GM19239 (cell line): ENCODE data around the gene NUP107.

ENCODE experiments used
- DNase-seq: peaks from one replicate; pipeline ENCODE4 v3.0.0; 2011; ENCODE audit warnings: low spot score; ENCODE audit not compliant: insufficient read length
- FAIRE-seq: peaks from 2 replicates; lab custom pipeline; 2011; peaks lifted over from hg19 to GRCh38; lab: Jason Lieb, UNC

NUP107 gene

GRCh38 chr12:68727776-68728175 is 41.0 kb downstream of the NUP107 start:
- FAIRE-seq (no peak), DNase-seq (no peak)

DNA sequence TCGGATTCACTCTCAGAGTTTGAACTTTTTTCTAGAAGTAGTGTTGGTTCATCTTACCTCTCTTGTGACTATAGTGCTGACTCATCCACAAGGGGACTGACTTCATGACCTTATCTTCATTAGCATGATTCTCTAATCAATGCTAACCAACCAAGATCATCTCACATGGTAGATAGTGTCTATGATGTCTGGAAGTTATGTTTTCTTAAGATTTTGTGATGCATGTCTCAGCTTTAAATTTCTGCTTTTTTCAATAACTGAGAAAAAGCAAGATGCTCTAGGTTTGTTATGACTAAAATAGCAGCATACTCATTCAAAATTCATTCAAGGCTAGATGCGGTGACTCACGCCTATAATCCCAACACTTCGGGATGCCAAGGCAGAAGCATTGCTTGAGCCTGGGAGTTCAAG is 46.9 kb downstream of the NUP107 start:
- no peak for DNase-seq
- FAIRE-seq, result no peak

DNA sequence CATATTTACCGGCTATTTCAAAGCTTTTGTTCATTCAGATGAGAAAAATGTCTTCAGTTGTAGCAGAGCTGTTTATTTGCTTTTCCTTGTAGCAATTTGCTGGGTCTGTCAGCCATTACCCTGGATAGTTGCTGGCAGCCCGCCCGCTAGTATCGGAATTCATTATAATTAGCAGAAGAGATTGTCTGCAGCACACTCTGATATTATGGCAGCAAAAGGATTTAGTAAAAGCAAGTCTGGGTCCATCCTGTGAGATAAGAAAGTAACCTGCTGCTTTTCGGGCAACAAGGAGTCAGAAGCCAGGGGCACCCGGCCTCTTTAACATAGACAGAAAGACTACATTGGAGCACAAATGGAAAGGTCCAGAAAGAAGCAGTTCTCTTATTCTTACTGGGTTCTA is 53.1 kb downstream of the NUP107 start:
- FAIRE-seq (no peak), DNase-seq (no peak)

- FAIRE-seq (no peak), DNase-seq (no peak)
Measured at GRCh38 chr12:68743356-68743755, 56.6 kb downstream of the NUP107 start.

GRCh38 chr12:68745376-68745903 is 58.7 kb downstream of the NUP107 start:
- DNase-seq, result no peak
- FAIRE-seq, result no peak

- FAIRE-seq, result peak; percentile 92
Measured at GRCh38 chr12:68745904-68746571, 59.3 kb downstream of the NUP107 start, which contains the start of gene SLC35E3. SLC35E3 (plus strand) TSS chr12:68746176; CDS start chr12:68746378, 202 bp downstream.

DNA sequence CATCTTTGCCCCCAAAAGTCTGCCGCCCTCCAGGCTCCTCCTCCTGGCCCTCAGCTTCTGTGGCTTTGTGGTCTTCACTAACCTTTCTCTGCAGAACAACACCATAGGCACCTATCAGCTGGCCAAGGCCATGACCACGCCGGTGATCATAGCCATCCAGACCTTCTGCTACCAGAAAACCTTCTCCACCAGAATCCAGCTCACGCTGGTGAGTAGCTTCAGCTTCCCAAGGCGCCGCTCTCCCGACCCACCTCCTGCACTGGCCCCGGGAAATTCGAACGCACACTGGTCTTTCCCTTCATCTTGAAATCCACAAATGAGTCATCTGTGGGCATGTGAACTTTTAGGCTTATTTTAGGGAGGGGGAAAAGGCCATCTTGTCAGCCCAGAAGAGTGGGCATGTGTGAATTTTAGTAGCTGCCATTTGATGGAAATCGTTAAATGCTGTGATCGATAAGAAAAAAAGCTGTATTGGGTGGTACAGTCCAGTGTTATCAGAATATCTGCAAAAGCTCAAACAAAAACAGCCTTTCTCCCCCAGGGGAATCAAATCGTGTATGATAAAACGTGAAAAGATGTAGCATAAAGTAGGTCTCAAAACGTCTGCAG is 59.9 kb downstream of the NUP107 start:
- DNase-seq (peak; percentile 20), FAIRE-seq (peak; percentile 11)

More at GRCh38 chr12:68745904-68746571, 59.3 kb downstream of the NUP107 start, which contains the start of gene SLC35E3:
- peak; percentile 91 for DNase-seq

GRCh38 chr12:68749443-68749842 is 62.7 kb downstream of the NUP107 start:
- DNase-seq, result no peak
- FAIRE-seq, result no peak

GRCh38 chr12:68749861-68750260 is 63.1 kb downstream of the NUP107 start:
- FAIRE-seq (no peak), DNase-seq (no peak)

GRCh38 chr12:68750506-68750905 is 63.7 kb downstream of the NUP107 start:
- DNase-seq (no peak), FAIRE-seq (no peak)

- FAIRE-seq (no peak), DNase-seq (no peak)
Measured at GRCh38 chr12:68755536-68756243, 68.9 kb downstream of the NUP107 start.

DNA sequence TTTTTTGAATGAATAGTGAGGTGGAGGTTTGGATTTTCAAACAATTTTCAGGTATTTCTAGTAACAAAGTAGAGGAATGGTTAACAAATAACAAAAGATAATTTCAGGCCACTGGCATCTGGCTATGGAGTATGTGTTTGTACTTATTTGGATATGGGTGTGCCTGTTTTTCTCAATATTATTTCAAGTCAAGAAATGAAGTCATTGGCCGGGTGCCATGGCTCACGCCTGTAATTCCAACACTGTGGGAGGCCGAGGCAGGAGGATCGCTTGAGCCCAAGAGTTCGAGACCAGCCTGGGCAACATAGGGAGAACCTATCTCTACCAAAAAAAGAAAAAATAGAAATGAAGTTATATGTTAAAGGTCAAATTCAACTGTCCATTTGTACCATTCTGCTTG is 73.1 kb downstream of the NUP107 start:
- FAIRE-seq, result no peak
- DNase-seq, result no peak

GRCh38 chr12:68760806-68761441 is 74.1 kb downstream of the NUP107 start:
- FAIRE-seq (no peak), DNase-seq (no peak)

- no peak for DNase-seq
- no peak for FAIRE-seq
Measured at GRCh38 chr12:68761442-68761812, 74.6 kb downstream of the NUP107 start.

DNA sequence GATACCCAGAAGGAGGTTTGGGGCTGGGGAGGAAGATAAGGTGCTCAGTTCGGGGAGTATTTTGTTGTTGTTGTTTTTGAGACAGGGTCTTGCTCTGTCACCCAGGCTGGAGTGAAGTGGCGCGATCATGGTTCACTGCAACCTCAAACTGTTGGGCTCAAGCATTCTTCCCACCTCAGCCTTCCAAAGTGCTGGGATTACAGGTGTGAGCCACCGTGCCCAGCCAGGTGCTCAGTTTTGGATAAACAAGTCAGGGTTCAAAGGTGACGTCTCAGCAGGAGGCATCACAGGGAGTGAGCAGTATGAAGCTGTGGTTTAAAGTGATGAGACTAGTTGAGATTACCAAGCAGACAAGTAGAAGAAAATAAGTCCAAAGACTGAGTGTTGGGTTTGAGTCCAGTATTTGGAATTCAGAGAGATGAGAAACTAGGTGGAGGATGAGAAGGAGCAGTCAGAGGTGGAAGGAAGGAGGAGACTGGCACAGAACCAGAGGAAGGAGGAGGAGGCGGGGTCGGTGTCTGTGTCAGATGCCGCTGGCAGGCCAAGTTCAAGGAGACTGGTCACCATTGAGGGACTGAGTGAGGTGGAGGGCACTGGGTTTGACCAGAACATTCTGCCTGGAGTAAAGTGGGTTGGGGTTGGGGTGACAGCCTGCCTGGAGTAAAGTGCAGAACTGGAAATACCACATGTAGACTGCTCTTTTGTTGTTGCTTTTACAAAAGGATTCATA is 75.3 kb downstream of the NUP107 start:
- FAIRE-seq (no peak), DNase-seq (no peak)

DNA sequence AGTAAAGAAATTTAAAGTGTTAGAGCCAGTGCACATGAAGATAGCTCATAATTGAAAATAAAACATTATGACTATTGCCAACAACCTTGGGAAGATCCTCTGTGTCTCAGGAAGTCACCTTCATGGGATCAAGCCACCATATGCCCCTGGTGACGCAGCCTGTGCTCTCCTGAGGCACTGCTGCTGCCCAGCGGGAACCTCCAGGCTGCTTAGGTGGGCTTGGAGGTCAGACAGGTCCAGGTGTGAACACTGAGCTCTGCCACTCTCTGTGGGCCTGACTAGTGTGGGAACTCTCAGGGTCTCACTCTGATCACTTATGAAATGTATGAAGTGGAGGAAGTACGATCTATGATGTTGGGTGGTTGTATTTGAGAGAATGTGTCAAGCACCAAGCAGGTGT is 75.9 kb downstream of the NUP107 start:
- FAIRE-seq (no peak), DNase-seq (no peak)

GRCh38 chr12:68765696-68766095 is 78.9 kb downstream of the NUP107 start:
- DNase-seq (no peak), FAIRE-seq (no peak)

GRCh38 chr12:68766646-68767045 is 79.9 kb downstream of the NUP107 start:
- FAIRE-seq (no peak), DNase-seq (no peak)

DNA sequence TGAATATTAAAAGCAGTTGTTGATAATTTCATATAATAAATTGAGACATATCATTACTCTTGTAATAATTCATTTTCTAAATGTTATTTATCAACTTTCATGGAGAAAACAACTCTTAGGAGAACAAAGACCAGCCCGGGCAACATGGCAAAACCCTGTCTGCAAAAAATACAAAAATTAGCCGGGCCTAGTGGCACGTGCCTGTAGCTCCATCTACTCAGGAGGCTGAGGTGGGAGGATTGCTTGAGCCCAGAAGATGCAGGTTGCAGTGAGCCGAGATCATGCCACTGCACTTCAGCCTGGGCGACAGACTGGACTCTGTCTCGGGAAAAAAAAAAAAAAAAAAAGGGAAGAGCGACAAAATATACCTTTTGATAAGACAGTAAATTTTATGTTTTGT is 80.4 kb downstream of the NUP107 start:
- no peak for DNase-seq
- FAIRE-seq, result no peak

GRCh38 chr12:68768431-68768939 is 81.7 kb downstream of the NUP107 start:
- FAIRE-seq (no peak), DNase-seq (no peak)
